Measurements from ENCODE around the gene MCM5. TPM values are rescaled to one million over a fixed set of nuclear protein-coding genes. Genes with fewer than 3 reads are reported as not detected.

Gene MCM5
- total RNA-seq, 2 experiments from 2014 or later = 342 to 348 TPM

Other genes starting within 250 kb of the MCM5 start
- 10 to 100 TPM; 37.2 to 37.5 TPM for gene HMGXB4, start 142.6 kb upstream of the MCM5 start, total RNA-seq
- gene TOM1, start 100.2 kb upstream of the MCM5 start, total RNA-seq = 10 to 100 TPM; 13.9 to 14.5 TPM
- gene HMOX1, start 19.0 kb upstream of the MCM5 start, total RNA-seq = under 1 TPM; 0.26 to 0.39 TPM
- under 1 TPM; 0.06 to 0.16 TPM for gene RASD2, start 140.7 kb downstream of the MCM5 start, total RNA-seq
- gene MB, start 217.2 kb downstream of the MCM5 start, total RNA-seq = not detected
- 10 to 100 TPM; 54.9 to 55.8 TPM for gene APOL6, start 248.3 kb downstream of the MCM5 start, total RNA-seq